K562 (cell line): ENCODE data around the gene UBN1. TPM values are rescaled to one million over a fixed set of nuclear protein-coding genes. Genes with fewer than 3 reads are reported as not detected.

ENCODE experiments used
- BACH1 ChIP-seq: fragments of 200-800 bp; sonication (Bioruptor generic); IDR thresholded peaks from 2 replicates; pipeline ENCODE4 v1.6.1; 2016; ENCODE audit warnings: missing genetic modification characterization, missing compliant biosample characterization
- MEF2D ChIP-seq: conservative IDR thresholded peaks from 2 replicates; pipeline ENCODE4 v1.6.1; 2016; ENCODE audit warnings: low read depth, missing genetic modification characterization, missing compliant biosample characterization
- NCOA2 ChIP-seq, 2 experiments: fragments of 450-650 bp; IDR thresholded peaks; 2 replicates each; pipeline ENCODE4 v1.6.1; 2018; ENCODE audit warnings: mild to moderate bottlenecking in 2 of 2, moderate library complexity in 1 of 2; ENCODE audit not compliant: partially characterized antibody in 2 of 2
- RBM14 ChIP-seq: fragments of 200-400 bp; formaldehyde crosslinking; IDR thresholded peaks from 2 replicates; pipeline ENCODE4 v1.6.1; 2018; ENCODE audit warnings: low read depth, mild to moderate bottlenecking, low read length, moderate library complexity, borderline replicate concordance; ENCODE audit not compliant: insufficient read depth
- SOX6 ChIP-seq: fragments of 450-650 bp; IDR thresholded peaks from 2 replicates; pipeline ENCODE4 v1.6.1; 2014; ENCODE audit warnings: mild to moderate bottlenecking
- THRAP3 ChIP-seq: fragments of 450-650 bp; IDR thresholded peaks from 2 replicates; pipeline ENCODE4 v1.6.1; 2016; ENCODE audit warnings: mild to moderate bottlenecking, inconsistent platforms, borderline replicate concordance
- ZNF316 ChIP-seq: fragments of 450-650 bp; IDR thresholded peaks from 2 replicates; pipeline ENCODE4 v1.6.1; 2016
- ZNF609 ChIP-seq: sonication (generic); formaldehyde crosslinking; IDR thresholded peaks from 2 replicates; pipeline ENCODE4 v1.8.1; 2023; ENCODE audit warnings: missing genetic modification reagents, mild to moderate bottlenecking, borderline replicate concordance
- polyA plus RNA-seq, 8 experiments: library from polyadenylated mRNA; depleted of rRNA in 4 of 8; stranded (reverse) in 5 of 8; unstranded in 3 of 8; fragments of >200 nt; fragmentation: Nextera tagmentation in 2 of 8; fragmentation: Illumina TruSeq in 1 of 8; extraction: Ambion mirVana in 2 of 8; extraction: Trizol in 1 of 8; gene quantifications; 2 replicates each; pipeline versions ENCODE4 v1.2.1 to v1.2.3, GENCODE V29; 2011 to 2014; ENCODE audit warnings: inconsistent platforms in 1 of 8, missing spikeins in 1 of 8
- total RNA-seq, 7 experiments: library from RNA; depleted of rRNA in 6 of 7; stranded (reverse); fragments of >200 nt in 6 of 7; fragmentation: Illumina TruSeq in 2 of 7; extraction: Trizol in 2 of 7; gene quantifications; 2 replicates each; pipeline versions ENCODE4 v1.2.1 to v1.2.3, GENCODE V29; 2011 to 2021; ENCODE audit warnings: low replicate concordance in 1 of 7
- TF ChIP-seq, protein P1 (sequence below), 2 experiments: fragments of 450-650 bp; IDR thresholded peaks; 2 replicates each; pipeline ENCODE4 v1.6.1; 2016
- TF ChIP-seq, protein P2 (sequence below), 2 experiments: fragments of 450-650 bp; formaldehyde crosslinking in 1 of 2; IDR thresholded peaks; 2 replicates each; pipeline versions ENCODE4 v1.4.0 to v1.6.1; 2014 to 2020; ENCODE audit warnings: mild to moderate bottlenecking in 2 of 2, borderline replicate concordance in 1 of 2, low read depth in 1 of 2

UBN1 gene
- total and polyA plus RNA-seq, 9 of the 15 experiments (the other 6 are each of a cell fraction or from before 2014, with no cell fraction given), result 1.5 to 45.7 (median 20.6) TPM

GRCh38 chr16:4852221-4852872 lies 5.1 kb downstream of the UBN1 start (continued):
- no peak for TF ChIP-seq ZNF609
- TF ChIP-seq, protein P1, sequence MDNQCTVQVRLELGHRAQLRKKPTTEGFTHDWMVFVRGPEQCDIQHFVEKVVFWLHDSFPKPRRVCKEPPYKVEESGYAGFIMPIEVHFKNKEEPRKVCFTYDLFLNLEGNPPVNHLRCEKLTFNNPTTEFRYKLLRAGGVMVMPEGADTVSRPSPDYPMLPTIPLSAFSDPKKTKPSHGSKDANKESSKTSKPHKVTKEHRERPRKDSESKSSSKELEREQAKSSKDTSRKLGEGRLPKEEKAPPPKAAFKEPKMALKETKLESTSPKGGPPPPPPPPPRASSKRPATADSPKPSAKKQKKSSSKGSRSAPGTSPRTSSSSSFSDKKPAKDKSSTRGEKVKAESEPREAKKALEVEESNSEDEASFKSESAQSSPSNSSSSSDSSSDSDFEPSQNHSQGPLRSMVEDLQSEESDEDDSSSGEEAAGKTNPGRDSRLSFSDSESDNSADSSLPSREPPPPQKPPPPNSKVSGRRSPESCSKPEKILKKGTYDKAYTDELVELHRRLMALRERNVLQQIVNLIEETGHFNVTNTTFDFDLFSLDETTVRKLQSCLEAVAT (IDR thresholded peaks at IDR 0.05), result no peak
- TF ChIP-seq, protein P2, sequence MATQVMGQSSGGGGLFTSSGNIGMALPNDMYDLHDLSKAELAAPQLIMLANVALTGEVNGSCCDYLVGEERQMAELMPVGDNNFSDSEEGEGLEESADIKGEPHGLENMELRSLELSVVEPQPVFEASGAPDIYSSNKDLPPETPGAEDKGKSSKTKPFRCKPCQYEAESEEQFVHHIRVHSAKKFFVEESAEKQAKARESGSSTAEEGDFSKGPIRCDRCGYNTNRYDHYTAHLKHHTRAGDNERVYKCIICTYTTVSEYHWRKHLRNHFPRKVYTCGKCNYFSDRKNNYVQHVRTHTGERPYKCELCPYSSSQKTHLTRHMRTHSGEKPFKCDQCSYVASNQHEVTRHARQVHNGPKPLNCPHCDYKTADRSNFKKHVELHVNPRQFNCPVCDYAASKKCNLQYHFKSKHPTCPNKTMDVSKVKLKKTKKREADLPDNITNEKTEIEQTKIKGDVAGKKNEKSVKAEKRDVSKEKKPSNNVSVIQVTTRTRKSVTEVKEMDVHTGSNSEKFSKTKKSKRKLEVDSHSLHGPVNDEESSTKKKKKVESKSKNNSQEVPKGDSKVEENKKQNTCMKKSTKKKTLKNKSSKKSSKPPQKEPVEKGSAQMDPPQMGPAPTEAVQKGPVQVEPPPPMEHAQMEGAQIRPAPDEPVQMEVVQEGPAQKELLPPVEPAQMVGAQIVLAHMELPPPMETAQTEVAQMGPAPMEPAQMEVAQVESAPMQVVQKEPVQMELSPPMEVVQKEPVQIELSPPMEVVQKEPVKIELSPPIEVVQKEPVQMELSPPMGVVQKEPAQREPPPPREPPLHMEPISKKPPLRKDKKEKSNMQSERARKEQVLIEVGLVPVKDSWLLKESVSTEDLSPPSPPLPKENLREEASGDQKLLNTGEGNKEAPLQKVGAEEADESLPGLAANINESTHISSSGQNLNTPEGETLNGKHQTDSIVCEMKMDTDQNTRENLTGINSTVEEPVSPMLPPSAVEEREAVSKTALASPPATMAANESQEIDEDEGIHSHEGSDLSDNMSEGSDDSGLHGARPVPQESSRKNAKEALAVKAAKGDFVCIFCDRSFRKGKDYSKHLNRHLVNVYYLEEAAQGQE (IDR thresholded peaks at IDR 0.05; ENCODE audit: borderline replicate concordance), result no peak
- TF ChIP-seq, protein P2 (CRISPR knock-in tag; IDR thresholded peaks at IDR 0.05; ENCODE audit: low read depth), result no peak
- no peak for TF ChIP-seq THRAP3
- TF ChIP-seq BACH1 (tag), result no peak
- no peak for TF ChIP-seq RBM14
- TF ChIP-seq NCOA2 (IDR thresholded peaks at IDR 0.05; ENCODE audit: partially characterized antibody in 2 of 2), result no peak
- TF ChIP-seq ZNF316, result peak; percentile 71
- peak; percentile 81 for TF ChIP-seq SOX6
- TF ChIP-seq MEF2D, result no peak
